ENCODE data around the gene TUBB1.

Gene TUBB1

GRCh38 chr20:58990651-58991445, 28.4 kb upstream of the TUBB1 start:
- FAIRE-seq, result no peak

- FAIRE-seq, result no peak
Observed at GRCh38 chr20:58991715-58992114, 27.5 kb upstream of the TUBB1 start.

GRCh38 chr20:58992911-58993310, 26.3 kb upstream of the TUBB1 start:
- FAIRE-seq, result no peak

- no peak for FAIRE-seq
Observed at GRCh38 chr20:58993332-58994248, 25.6 kb upstream of the TUBB1 start.

GRCh38 chr20:58994390-58995159, 24.7 kb upstream of the TUBB1 start:
- no peak for FAIRE-seq

GRCh38 chr20:58995461-58996225, 23.6 kb upstream of the TUBB1 start:
- no peak for FAIRE-seq

- FAIRE-seq, result no peak
Observed at GRCh38 chr20:58996226-58996611, 23.0 kb upstream of the TUBB1 start.

GRCh38 chr20:58997141-58997770, 22.0 kb upstream of the TUBB1 start:
- FAIRE-seq, result no peak

- no peak for FAIRE-seq
Observed at GRCh38 chr20:58998656-58999055, 20.6 kb upstream of the TUBB1 start.

GRCh38 chr20:59000326-59000725, 18.9 kb upstream of the TUBB1 start:
- no peak for FAIRE-seq

GRCh38 chr20:59001068-59001448, 18.2 kb upstream of the TUBB1 start:
- FAIRE-seq, result no peak

GRCh38 chr20:59001449-59002171, 17.6 kb upstream of the TUBB1 start:
- no peak for FAIRE-seq

- FAIRE-seq, result no peak
Observed at GRCh38 chr20:59002388-59002787, 16.8 kb upstream of the TUBB1 start.

GRCh38 chr20:59002874-59003399, 16.3 kb upstream of the TUBB1 start:
- FAIRE-seq, result no peak

- FAIRE-seq, result no peak
Observed at GRCh38 chr20:59003836-59004492, 15.3 kb upstream of the TUBB1 start.

GRCh38 chr20:59004493-59004762, 14.8 kb upstream of the TUBB1 start:
- FAIRE-seq, result no peak

GRCh38 chr20:59004763-59005522, 14.3 kb upstream of the TUBB1 start:
- no peak for FAIRE-seq

GRCh38 chr20:59005523-59006166, 13.6 kb upstream of the TUBB1 start:
- no peak for FAIRE-seq

GRCh38 chr20:59006167-59006863, 12.9 kb upstream of the TUBB1 start:
- no peak for FAIRE-seq

All from G401.6 (cell line).